SU-DHL-6 (cell line): Measurements from ENCODE around the gene DMBT1.

Source experiments
- H2AFZ ChIP-seq: fragments of 200-600 bp; sonication (generic); 2 replicates; pipeline ENCODE4 v1.6.1; 2014; ENCODE audit warnings: low read depth, mild to moderate bottlenecking, moderate library complexity, mixed read lengths, antibody characterized with exemption, low read length; ENCODE audit not compliant: severe bottlenecking
- H3F3A ChIP-seq: fragments of 200-600 bp; shearing (Covaris generic); 2 replicates; pipeline ENCODE4 v1.6.0; 2016; ENCODE audit warnings: antibody characterized with exemption, mild to moderate bottlenecking; ENCODE audit not compliant: insufficient read depth
- H3K27ac ChIP-seq: fragments of 200-600 bp; sonication (generic); 2 replicates; pipeline ENCODE4 v1.5.1; 2016; ENCODE audit warnings: low read depth, mild to moderate bottlenecking, low read length, moderate library complexity, mixed read lengths
- H3K27me3 ChIP-seq: fragments of 200-600 bp; sonication (generic), shearing (Covaris generic); 2 replicates; pipeline ENCODE4 v1.6.0; 2014; ENCODE audit warnings: mild to moderate bottlenecking, low read length
- H3K36me3 ChIP-seq: fragments of 200-600 bp; sonication (generic); 2 replicates; pipeline ENCODE4 v1.6.1; 2014; ENCODE audit warnings: mild to moderate bottlenecking, low read length, mixed read lengths
- H3K4me2 ChIP-seq: fragments of 300-600, 200-600 bp; shearing (Covaris generic), sonication (generic); 2 replicates; pipeline ENCODE4 v1.6.0; 2014; ENCODE audit warnings: low read length, low read depth, mild to moderate bottlenecking; ENCODE audit not compliant: poor library complexity, severe bottlenecking
- H3K4me3 ChIP-seq: fragments of 200-600 bp; sonication (generic); 2 replicates; pipeline ENCODE4 v1.5.1; 2014; ENCODE audit warnings: antibody characterized with exemption, low read length, mild to moderate bottlenecking, mixed read lengths; ENCODE audit not compliant: insufficient read depth, poor library complexity, severe bottlenecking
- H3K79me2 ChIP-seq: fragments of 200-600 bp; sonication (generic); 2 replicates; pipeline ENCODE4 v1.6.1; 2014; ENCODE audit warnings: mild to moderate bottlenecking, low read length, moderate library complexity; ENCODE audit not compliant: insufficient read depth
- H3K9ac ChIP-seq: fragments of 200-600 bp; sonication (generic); 2 replicates; pipeline ENCODE4 v1.7.0; 2014; ENCODE audit warnings: mild to moderate bottlenecking, low read length
- H3K9me2 ChIP-seq: fragments of 200-600 bp; sonication (generic); replicated peaks from 2 replicates; pipeline ENCODE4 v1.6.1; 2014; ENCODE audit warnings: low read length; ENCODE audit not compliant: insufficient read depth
- H3K9me3 ChIP-seq: fragments of 200-600 bp; sonication (generic); 2 replicates; pipeline ENCODE4 v1.6.1; 2014; ENCODE audit warnings: low read length, mixed read lengths; ENCODE audit not compliant: insufficient read depth
- H4K20me1 ChIP-seq: fragments of 200-600 bp; sonication (generic); 2 replicates; pipeline ENCODE4 v1.6.1; 2014; ENCODE audit warnings: low read depth, mild to moderate bottlenecking, antibody characterized with exemption, low read length, moderate library complexity, mixed read lengths
- CTCF ChIP-seq: fragments of 200-600 bp; sonication (generic); IDR thresholded peaks from one replicate; pipeline ENCODE4 v1.5.1; 2017; ENCODE audit warnings: antibody characterized with exemption, mild to moderate bottlenecking, low read length, moderate library complexity; ENCODE audit not compliant: insufficient read depth, poor library complexity, severe bottlenecking
- EZH2phosphoT487 ChIP-seq: fragments of 200-600 bp; sonication (generic), shearing (Covaris generic); conservative IDR thresholded peaks from 2 replicates; pipeline ENCODE4 v1.6.1; 2018; ENCODE audit warnings: mild to moderate bottlenecking, antibody characterized with exemption, low read length, moderate library complexity, mixed read lengths

The DMBT1 gene

GRCh38 chr10:122675278-122675677 lies 114.7 kb downstream of the DMBT1 start:
- Histone ChIP-seq H3K9me2 (no peaks in the 10 kb centered on the region), H3K4me3 (no peak overlapping the region), H3K36me3 (no peaks in the 10 kb centered on the region), H3K27me3 (no peaks in the 10 kb centered on the region), H3K4me2 (no peak overlapping the region), H3K27ac (no peak overlapping the region), H3F3A (no peaks in the 10 kb centered on the region), H2AFZ (no peak overlapping the region), H3K9ac (no peak overlapping the region), H3K79me2 (no peaks in the 10 kb centered on the region), H3K9me3 (no peaks in the 10 kb centered on the region), H4K20me1 (no peaks in the 10 kb centered on the region)
- no peak for TF ChIP-seq EZH2phosphoT487
- TF ChIP-seq CTCF: no peak

- H3K4me3 ChIP-seq: no peak overlapping the region
- no peaks in the 10 kb centered on the region for H3K9me2 ChIP-seq
- no peak overlapping the region for H3K4me2 ChIP-seq
- no peaks in the 10 kb centered on the region for H4K20me1 ChIP-seq
- H3K27ac ChIP-seq: no peak overlapping the region
- H3K79me2 ChIP-seq: no peaks in the 10 kb centered on the region
- no peaks in the 10 kb centered on the region for H3F3A ChIP-seq
- no peaks in the 10 kb centered on the region for H3K36me3 ChIP-seq
- H3K27me3 ChIP-seq: no peaks in the 10 kb centered on the region
- H3K9ac ChIP-seq: no peak overlapping the region
- no peaks in the 10 kb centered on the region for H3K9me3 ChIP-seq
- no peak for TF ChIP-seq EZH2phosphoT487
- no peak for TF ChIP-seq CTCF
- no peak overlapping the region for H2AFZ ChIP-seq
Measured at GRCh38 chr10:122678266-122678665, 117.7 kb downstream of the DMBT1 start.

- H3K36me3 ChIP-seq: no peaks in the 10 kb centered on the region
- no peak overlapping the region for H3K4me2 ChIP-seq
- no peaks in the 10 kb centered on the region for H3K79me2 ChIP-seq
- no peak overlapping the region for H3K27ac ChIP-seq
- H4K20me1 ChIP-seq: no peaks in the 10 kb centered on the region
- no peak overlapping the region for H3K4me3 ChIP-seq
- H3K9me2 ChIP-seq: no peaks in the 10 kb centered on the region
- no peak overlapping the region for H2AFZ ChIP-seq
- no peaks in the 10 kb centered on the region for H3K27me3 ChIP-seq
- H3K9me3 ChIP-seq: no peaks in the 10 kb centered on the region
- H3F3A ChIP-seq: no peaks in the 10 kb centered on the region
- H3K9ac ChIP-seq: no peak overlapping the region
- no peak for TF ChIP-seq CTCF
- TF ChIP-seq EZH2phosphoT487: no peak
Measured at GRCh38 chr10:122682522-122682921, 122.0 kb downstream of the DMBT1 start.
